ENCODE data around the gene MAPKAPK2.
"Not testable (repeated sequence)": the region's sequence is repeated elsewhere in the genome, so short reads cannot be mapped to it uniquely, and the experiment has no call there.

Gene MAPKAPK2

GRCh38 chr1:206684478-206685333 is at the start of gene MAPKAPK2:
MAPKAPK2 (plus strand) TSS chr1:206684905; CDS start chr1:206685230, 325 bp downstream.
- peak; percentile 95 for DNase-seq (ENCODE audit: low spot score)

- peak; percentile 63 for DNase-seq (ENCODE audit: low spot score)
Observed at GRCh38 chr1:206635080-206635977, 49.4 kb upstream of the MAPKAPK2 start, which contains the start of gene DYRK3. DYRK3 (plus strand) TSS chr1:206635536; CDS start chr1:206635704, 168 bp downstream.

GRCh38 chr1:206635978-206636345 is 48.7 kb upstream of the MAPKAPK2 start:
- no peak for DNase-seq (ENCODE audit: low spot score)

- DNase-seq (ENCODE audit: low spot score), result no peak
Observed at GRCh38 chr1:206636671-206637070, 48.0 kb upstream of the MAPKAPK2 start.

GRCh38 chr1:206637605-206638004 is 47.1 kb upstream of the MAPKAPK2 start:
- DNase-seq (ENCODE audit: low spot score), result no peak

GRCh38 chr1:206642074-206642473 is 42.6 kb upstream of the MAPKAPK2 start:
- DNase-seq (ENCODE audit: low spot score), result not testable (repeated sequence)

GRCh38 chr1:206643118-206643698 is 41.5 kb upstream of the MAPKAPK2 start:
- no peak for DNase-seq (ENCODE audit: low spot score)

GRCh38 chr1:206646504-206646903 is 38.2 kb upstream of the MAPKAPK2 start:
- DNase-seq (ENCODE audit: low spot score), result no peak

GRCh38 chr1:206647224-206647623 is 37.5 kb upstream of the MAPKAPK2 start:
- DNase-seq (ENCODE audit: low spot score), result no peak

GRCh38 chr1:206649261-206649921 is 35.3 kb upstream of the MAPKAPK2 start:
- DNase-seq (ENCODE audit: low spot score), result no peak

- DNase-seq (ENCODE audit: low spot score), result no peak
Observed at GRCh38 chr1:206651014-206651413, 33.7 kb upstream of the MAPKAPK2 start.

- no peak for DNase-seq (ENCODE audit: low spot score)
Observed at GRCh38 chr1:206651958-206652890, 32.5 kb upstream of the MAPKAPK2 start.

GRCh38 chr1:206653715-206654459 is 30.8 kb upstream of the MAPKAPK2 start:
- DNase-seq (ENCODE audit: low spot score), result no peak

GRCh38 chr1:206654828-206655227 is 29.9 kb upstream of the MAPKAPK2 start:
- no peak for DNase-seq (ENCODE audit: low spot score)

GRCh38 chr1:206655471-206655882 is 29.2 kb upstream of the MAPKAPK2 start:
- no peak for DNase-seq (ENCODE audit: low spot score)

- DNase-seq (ENCODE audit: low spot score), result no peak
Observed at GRCh38 chr1:206656936-206657335, 27.8 kb upstream of the MAPKAPK2 start.

- no peak for DNase-seq (ENCODE audit: low spot score)
Observed at GRCh38 chr1:206657751-206658150, 27.0 kb upstream of the MAPKAPK2 start.

GRCh38 chr1:206658264-206658980 is 26.3 kb upstream of the MAPKAPK2 start:
- DNase-seq (ENCODE audit: low spot score), result peak; percentile 30

GRCh38 chr1:206658981-206659273 is 25.8 kb upstream of the MAPKAPK2 start:
- no peak for DNase-seq (ENCODE audit: low spot score)

All from HuH-7.5 (cell line).